ENCODE data around the gene ZBTB4.

Gene ZBTB4

DNA sequence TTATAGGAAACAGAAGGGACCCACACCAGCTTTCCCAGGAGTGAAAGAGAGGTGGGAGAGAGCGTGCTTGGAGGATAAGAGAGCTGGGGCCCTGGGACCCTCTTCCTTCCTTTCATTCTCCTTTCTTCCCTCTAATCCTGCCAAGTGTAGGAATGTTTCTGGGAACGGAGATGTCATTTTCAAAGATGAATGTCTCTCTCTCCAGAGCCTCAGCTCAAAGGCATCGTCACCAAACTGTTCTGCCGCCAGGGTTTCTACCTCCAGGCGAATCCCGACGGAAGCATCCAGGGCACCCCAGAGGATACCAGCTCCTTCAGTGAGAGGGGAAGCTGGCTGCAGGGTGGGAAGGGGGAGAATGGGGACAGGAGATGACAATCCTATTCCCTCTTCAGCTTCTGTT lies 38.2 kb downstream of the ZBTB4 start:
- DNase-seq (ENCODE audit: low spot score): no peak

GRCh38 chr17:7440834-7441195 lies 38.6 kb downstream of the ZBTB4 start:
- DNase-seq (ENCODE audit: low spot score): peak; percentile 34

- peak; percentile 58 for DNase-seq (ENCODE audit: low spot score)
Measured at GRCh38 chr17:7440113-7440833, 39.2 kb downstream of the ZBTB4 start.

DNA sequence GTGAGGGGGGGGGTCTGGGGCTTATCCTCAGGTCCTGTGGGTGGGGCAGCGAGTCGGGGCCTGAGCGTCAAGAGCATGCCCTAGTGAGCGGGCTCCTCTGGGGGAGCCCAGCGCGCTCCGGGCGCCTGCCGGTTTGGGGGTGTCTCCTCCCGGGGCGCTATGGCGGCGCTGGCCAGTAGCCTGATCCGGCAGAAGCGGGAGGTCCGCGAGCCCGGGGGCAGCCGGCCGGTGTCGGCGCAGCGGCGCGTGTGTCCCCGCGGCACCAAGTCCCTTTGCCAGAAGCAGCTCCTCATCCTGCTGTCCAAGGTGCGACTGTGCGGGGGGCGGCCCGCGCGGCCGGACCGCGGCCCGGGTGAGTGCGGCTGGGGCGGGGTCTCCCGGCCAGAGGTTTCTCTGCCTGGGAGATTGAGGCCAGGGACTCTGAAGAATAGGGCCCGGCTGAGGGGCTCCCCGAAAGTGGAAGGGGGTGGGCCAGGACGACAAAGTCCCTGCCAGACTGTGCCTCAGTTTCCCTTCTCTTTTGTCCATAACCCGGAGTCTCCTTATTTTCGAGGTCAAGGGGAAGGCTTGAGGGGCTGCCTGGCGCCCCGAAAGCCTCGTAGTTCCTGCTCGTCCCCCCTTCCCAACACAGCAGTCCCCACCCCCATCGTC lies 39.8 kb downstream of the ZBTB4 start, which contains the start of gene FGF11:
Gene FGF11 (plus strand): TSS at position 51 of the 651 bp plus-strand sequence. CDS start 109 bp downstream, at position 160.
- DNase-seq (ENCODE audit: low spot score): no peak

GRCh38 chr17:7438656-7439460 lies 40.6 kb downstream of the ZBTB4 start:
- DNase-seq (ENCODE audit: low spot score): no peak

DNA sequence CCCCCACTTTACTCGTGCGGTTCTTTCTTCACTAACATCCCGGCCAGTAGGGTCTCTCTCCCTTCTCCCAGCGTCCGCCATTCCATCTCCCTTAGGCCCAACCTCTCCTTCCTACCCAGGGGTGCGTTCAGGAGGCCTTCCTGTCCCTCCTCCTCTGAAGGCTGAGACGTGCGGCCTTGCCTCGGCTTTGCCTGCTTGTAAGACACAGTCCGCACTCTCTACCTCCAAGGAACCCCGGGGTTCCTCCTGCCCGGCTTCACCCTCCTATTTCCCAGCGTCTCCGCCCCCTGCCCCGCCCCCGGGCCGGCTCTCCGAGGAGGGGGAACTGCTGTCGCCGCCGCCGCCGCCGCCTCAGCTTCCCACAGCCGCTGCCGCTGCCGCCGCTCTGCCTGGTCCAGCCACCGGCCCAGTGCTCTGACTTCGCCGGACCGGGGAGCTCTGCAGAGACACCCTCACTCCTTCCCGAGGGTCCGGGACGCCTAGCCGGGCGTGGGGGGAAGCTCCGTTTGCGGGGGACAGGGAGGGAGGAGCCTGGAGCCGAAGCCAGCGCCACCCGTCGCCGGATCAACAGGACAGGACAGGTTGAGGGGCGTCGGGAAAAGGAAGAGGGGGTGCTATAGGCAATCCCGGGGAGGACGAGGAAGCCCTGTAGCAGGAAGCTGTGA lies 41.3 kb downstream of the ZBTB4 start:
- no peak for DNase-seq (ENCODE audit: low spot score)

DNA sequence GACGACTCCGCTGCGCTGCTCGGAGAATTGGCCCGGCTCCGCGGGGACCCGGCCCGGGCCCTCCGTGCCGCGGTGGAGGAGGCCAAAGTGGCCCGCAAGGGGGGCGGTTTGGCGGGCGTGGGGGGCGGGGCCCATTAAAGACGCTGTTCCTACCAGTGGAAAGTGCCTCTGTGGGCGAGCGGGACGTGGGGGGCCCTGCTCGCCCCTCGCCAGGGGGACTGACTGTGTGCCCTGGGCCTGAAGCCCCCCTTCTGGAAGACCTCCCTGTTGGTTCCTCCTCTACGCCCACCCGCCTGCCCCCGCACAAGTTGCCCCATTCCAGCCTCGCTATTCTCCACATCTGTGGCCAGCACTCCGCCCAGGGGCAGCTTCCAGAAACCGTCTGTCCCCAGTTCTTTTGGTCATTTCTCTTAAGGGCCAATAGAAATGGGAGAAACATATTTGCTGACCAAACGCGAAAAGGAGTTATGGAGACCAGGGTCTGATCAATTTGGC lies 42.0 kb downstream of the ZBTB4 start:
- DNase-seq (ENCODE audit: low spot score): no peak

DNA sequence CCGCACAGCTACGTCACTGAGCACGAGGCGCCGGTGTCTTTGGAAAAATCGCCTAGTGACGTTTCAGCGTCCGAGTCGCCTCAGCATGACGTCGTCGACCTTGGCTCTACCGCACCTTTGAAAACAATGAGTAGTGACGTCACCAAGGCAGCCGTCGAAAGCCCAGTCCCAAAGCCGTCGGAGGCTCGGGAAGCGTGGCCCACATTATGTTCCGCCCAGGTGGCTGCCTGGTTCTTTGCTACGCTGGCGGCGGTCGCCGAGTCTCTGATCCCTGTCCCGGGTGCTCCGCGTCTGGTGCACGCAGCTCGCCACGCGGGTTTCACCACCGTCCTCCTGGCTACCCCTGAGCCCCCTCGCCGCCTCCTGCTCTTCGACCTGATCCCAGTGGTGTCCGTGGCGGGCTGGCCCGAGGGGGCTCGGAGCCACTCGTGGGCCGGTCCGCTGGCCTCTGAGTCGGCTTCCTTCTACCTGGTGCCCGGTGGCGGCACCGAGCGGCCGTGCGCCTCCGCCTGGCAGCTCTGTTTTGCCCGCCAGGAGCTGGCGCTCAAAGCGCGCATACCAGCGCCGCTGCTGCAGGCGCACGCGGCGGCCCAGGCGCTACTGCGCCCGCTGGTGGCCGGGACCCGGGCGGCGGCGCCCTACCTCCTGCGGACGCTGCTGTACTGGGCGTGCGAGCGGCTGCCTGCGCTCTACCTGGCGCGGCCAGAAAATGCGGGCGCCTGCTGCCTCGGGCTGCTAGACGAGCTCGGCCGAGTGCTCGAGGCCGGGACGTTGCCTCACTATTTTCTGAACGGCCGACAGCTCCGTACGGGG lies 42.7 kb downstream of the ZBTB4 start:
- peak; percentile 87 for DNase-seq (ENCODE audit: low spot score)

- DNase-seq (ENCODE audit: low spot score): no peak
Measured at GRCh38 chr17:7435676-7436555, 43.5 kb downstream of the ZBTB4 start.

DNA sequence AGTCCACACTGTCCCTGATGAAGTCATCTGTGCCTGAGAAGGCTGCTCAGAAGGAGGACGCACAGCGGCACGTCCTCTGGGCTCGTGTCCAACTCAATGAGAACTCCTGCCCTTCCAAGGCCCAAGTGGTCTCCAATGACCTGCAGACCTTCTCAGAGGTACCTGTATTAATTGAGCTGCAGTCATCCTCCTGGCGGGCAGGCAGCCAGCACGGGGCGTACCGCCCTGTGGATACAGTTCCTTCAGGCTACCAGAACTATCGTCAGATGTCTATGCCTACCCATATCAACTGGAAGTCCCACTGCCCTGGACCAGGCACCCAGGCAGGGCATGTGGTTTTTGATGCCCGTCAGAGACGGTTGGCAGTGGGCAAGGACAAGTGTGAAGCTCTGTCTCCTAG lies 47.1 kb downstream of the ZBTB4 start:
- no peak for DNase-seq (ENCODE audit: low spot score)

- DNase-seq (ENCODE audit: low spot score): no peak
Measured at GRCh38 chr17:7431231-7431630, 48.2 kb downstream of the ZBTB4 start.

DNA sequence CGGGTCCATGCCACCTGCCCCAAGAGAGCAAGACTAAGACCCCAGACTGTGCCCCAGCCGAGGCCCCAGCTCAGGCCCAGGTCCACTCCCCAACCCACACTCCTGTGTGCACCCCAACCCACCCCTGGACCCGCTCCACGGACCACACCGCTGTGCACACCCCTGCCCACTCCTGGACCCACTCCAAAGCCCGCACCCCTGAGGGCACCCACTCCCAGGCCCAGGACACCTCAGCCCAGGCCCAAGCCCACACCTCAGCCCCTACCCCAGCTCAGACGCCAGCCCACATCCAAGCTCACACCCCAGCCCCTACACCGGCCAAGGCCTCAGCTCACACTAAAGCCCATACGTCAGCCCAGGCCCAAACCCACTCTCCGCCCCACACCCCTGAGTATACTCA lies 49.7 kb downstream of the ZBTB4 start:
- no peak for DNase-seq (ENCODE audit: low spot score)

DNA sequence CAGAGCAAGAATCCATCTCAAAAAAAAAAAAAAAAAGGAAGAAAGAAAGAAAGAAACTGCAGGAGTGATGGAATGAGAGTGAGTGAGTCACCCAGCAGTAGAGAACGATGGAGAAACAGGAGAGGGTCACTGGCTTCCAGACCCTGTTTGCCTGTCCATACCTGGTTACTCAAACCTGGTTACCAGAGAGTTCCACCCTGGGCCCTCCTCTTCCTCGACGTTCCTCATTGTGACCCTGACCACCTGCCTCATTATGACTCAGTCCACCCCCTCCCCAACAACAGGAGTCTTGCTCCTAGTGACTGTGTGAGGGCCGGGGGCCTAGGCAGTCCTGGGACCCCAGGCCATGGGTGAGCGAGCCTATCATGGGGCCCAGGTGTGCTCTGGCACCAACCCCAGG lies 50.9 kb downstream of the ZBTB4 start, which contains the start of gene SPEM3:
Gene SPEM3 (plus strand): TSS at position 301 of the 400 bp plus-strand sequence. CDS start 46 bp downstream, at position 347.
- DNase-seq (ENCODE audit: low spot score): no peak

GRCh38 chr17:7427549-7427948 lies 51.9 kb downstream of the ZBTB4 start:
- DNase-seq (ENCODE audit: low spot score): no peak

- no peak for DNase-seq (ENCODE audit: low spot score)
Measured at GRCh38 chr17:7426896-7427489, 52.4 kb downstream of the ZBTB4 start.

GRCh38 chr17:7426203-7426863 lies 53.1 kb downstream of the ZBTB4 start:
- no peak for DNase-seq (ENCODE audit: low spot score)

DNA sequence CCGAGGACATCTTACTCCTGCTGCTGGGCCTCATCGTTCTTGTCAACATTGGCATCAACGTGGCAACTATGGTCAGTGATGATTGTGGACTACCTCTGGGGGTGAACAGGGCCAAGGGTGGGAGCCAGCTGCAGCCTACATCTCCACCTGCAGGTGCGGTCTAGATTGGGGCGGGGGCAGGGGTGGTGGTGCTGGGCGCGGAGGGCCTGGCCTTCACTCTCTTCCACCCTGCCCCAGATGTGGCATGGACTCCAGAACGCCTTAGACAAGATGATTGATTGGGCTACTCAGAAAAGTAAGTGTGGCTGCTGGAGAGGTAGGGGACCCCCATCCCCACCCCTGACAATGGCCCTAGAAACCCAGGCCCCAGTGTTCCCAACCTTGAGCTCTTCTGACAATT lies 53.7 kb downstream of the ZBTB4 start:
- DNase-seq (ENCODE audit: low spot score): no peak

GRCh38 chr17:7425316-7425715 lies 54.1 kb downstream of the ZBTB4 start, which contains the start of gene SPEM2:
Gene SPEM2, plus strand, starts transcription at chr17:7425616. Its CDS starts 73 bp downstream, at chr17:7425689.
- no peak for DNase-seq (ENCODE audit: low spot score)

GRCh38 chr17:7423679-7424078 lies 55.8 kb downstream of the ZBTB4 start:
- no peak for DNase-seq (ENCODE audit: low spot score)
